Effector CD8-positive, alpha-beta T cell (primary cell): ENCODE results near the gene CDKN1A.

Experiments used
- DNase-seq: peaks from one replicate; lab custom pipeline; 2025; lab: John Stamatoyannopoulos, UW

CDKN1A gene

GRCh38 chr6:36655085-36655724, 23.3 kb upstream of the CDKN1A start:
- DNase-seq: no peak

DNA sequence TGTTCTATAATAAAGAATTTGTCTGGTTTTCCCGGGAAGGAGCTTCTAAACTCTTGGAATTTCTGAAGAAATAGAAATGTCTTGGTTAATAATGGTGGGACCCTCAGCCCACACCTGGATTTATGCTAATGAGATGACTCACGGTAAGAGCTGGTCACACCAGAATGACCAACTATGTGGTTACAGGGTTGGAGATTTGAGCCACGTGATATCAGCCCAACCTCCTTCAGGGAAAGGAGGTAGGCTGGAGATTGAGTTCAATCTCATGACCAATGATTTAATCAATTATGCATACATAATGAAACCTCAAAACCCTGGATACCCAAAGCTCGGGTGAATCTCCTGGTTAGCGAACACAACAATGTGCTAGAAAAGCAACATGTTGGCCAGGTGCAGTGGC, 22.1 kb upstream of the CDKN1A start:
- no peak for DNase-seq

DNA sequence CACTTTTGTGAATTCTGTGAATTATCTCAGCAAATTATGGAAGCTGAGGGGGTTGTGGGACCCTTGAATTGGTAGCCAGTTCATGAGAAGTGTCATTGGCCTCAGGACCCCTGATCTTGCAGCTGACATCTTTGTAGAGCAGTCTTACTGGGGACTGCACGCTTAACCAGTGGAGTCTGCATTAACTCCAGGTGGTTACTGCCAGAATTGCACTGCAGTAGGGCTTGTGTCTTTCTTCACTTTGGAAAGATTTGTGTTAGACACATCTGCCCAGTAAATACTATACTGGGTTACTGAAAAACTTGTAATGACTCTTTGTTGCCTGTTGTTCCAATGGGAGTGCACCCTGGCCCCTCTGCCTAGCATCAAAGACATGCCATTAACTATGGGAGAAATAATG, 21.2 kb upstream of the CDKN1A start:
- no peak for DNase-seq

DNA sequence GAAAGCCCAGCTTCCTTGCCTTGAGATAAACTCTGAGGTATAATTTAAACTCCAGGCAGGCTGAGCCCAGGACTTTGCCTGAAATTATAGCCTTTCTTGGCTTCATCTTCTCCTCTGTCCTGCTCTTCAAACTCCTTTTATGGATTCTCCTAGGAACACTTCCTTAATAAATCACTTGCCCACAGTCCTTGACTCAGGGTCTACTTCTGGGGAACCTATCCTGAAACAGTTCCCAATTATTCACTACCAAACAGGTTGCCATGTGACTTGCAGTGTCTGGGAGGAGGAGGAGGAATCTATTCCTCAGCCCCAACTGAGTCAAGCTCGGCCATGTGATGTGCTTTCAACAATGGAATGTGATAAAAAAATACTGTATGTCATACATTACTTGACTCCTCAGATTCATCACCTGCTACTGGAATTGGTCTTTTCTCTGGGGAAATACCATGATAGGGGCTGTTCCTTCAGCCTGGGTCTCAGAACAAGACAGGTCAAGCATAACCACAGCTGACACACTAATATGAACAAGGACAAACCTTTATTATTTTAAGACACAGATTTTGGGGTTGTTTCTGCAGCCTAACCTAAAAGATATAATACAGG, 20.5 kb upstream of the CDKN1A start:
- DNase-seq: no peak

DNA sequence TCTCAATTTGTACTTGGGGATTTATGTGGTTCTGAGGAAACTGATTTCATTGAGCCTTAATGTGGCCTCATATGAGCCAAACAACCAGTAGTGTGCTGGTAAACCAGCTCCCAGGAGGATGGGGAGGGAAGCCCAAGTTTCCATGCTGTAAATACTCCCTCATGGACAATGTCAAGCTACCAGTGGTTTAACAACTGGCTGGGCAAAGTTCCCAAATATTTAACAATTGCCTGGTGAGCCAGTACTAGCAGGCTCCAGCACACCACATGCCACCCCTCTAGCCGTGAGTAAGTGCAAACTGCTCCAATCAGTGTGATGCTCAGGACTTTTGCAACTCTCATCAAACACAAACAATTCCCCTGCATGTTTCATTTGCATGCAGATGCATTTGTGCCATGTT, 19.2 kb upstream of the CDKN1A start:
- DNase-seq: no peak

DNA sequence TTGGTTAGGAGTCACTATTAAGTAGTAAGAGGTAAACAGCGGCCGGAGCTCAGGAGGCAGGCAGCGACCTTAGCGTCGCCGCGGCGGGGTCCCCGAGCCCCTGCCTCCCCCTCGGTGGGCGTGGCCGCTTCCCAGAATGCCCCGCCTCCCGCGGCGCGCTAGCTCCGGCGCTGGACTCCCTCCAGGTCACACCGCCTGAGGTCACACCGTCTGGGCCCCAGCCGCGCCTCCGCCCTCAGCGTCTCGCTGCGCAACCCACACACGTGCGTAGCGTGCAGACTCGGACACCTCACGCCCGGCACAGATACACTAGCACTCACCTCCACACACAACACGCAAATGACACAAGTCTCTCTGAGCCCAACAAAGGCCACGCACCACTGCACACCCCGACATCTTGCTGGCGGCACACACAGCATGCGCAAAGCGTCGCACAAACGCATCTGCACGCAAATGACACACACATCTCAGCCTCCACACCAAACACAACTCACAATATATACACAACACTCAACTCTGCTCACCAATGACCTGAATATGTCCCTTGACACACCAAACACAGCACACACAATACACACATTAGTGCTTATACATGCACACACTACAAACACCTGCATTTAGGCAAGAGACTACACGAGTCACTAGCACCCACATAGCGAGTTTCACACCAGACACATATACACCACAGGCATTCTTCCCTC, 17.6 kb upstream of the CDKN1A start:
- DNase-seq: no peak

GRCh38 chr6:36662380-36662779, 16.1 kb upstream of the CDKN1A start:
- no peak for DNase-seq

- DNase-seq: peak; percentile 13
Observed at GRCh38 chr6:36662827-36663256, 15.7 kb upstream of the CDKN1A start.

GRCh38 chr6:36663504-36664446, 14.7 kb upstream of the CDKN1A start:
- DNase-seq: no peak

DNA sequence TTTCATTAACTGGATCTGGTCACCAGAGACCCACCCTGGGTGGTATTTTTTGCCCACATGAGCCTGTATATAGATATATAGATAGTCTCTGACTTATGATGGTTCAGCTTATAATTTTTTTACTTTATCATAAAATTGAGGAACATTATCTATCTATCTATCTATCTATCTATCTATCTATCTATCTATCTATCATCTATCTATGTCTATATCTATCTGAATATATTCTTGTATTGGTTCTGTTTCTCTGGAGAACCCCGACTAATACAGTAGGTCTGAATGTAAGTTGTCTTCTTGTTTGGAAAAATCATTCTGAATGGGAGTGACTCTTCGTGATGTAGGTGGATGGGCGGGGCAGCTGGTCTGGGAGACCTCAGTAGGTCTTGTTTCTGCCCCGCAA, 13.3 kb upstream of the CDKN1A start:
- no peak for DNase-seq

- no peak for DNase-seq
Observed at GRCh38 chr6:36666287-36666686, 12.2 kb upstream of the CDKN1A start.

GRCh38 chr6:36666826-36667591, 11.5 kb upstream of the CDKN1A start:
- DNase-seq: no peak

DNA sequence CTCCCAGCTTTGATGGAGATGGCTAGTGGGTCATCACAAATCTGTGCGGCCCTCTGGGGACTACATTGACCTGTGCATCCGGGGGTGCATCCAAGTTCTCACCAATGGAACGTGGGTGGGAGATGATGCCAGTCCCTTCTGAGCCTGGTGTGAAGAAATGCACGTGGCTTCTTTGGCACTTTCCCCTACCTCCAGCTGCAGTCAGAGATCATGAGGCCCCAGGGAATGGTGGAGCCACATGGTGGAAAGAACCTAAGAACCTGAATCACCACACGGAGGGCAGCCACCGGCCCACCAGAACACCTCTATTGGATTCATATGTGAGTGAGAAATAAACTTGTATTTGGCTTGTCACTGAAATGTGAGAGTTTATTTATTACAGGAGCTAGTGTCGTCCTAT, 9.9 kb upstream of the CDKN1A start:
- DNase-seq: no peak

- DNase-seq: no peak
Observed at GRCh38 chr6:36669002-36669401, 9.5 kb upstream of the CDKN1A start.

DNA sequence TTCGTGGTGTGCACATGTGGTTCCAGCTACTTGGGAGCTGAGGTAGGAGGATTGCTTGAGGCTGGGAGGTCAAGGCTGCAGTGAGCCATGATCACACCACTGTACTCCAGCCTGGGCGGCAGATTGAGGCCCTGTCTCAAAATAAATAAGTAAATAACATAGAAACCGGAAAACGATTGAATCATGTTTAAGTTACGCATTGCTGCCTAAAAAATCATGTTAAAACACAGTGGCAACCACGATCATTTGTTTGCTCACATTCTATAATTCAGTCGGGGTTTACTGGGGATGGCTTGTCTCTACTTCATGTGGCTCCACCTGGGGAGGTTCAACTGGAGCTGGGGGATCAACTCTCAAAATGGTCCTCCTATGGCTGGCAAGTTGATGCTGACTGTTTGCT, 8.2 kb upstream of the CDKN1A start:
- DNase-seq: no peak

DNA sequence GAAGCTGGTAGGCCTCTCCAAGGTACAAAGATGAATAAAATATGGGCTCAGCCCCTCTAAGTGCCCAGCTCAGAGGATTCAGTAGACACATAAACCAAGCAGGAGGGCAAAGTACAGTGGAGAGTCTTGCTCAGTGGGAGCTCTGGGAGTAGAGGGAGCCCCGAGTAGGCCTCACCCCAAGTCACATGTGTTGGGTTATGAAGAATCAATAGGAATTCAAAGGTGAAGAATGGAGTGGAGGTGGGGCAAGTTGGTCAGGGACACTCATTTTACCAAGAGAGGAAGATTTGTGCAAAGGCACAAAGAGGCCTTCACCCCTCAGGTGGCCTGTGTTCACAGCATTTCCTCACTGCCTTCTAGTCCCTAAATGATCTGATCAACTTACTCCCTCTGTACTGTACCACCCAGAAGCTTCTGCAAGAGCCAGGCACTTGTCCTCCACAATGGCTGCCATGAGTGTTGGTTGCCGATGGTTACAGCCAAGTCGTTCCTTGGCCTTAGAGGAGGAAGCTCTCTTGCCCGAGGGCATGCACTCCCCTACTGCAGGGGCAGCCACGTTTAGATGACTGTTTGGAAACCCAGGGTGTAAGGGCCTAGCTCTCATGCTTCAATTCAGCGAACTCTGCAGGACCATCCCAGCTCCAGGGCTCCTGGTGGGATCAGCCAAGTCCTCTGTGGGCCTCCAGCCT, 6.7 kb upstream of the CDKN1A start:
- DNase-seq: no peak

- DNase-seq: no peak
Observed at GRCh38 chr6:36673882-36674281, 4.6 kb upstream of the CDKN1A start.

- DNase-seq: no peak
Observed at GRCh38 chr6:36674942-36675341, 3.6 kb upstream of the CDKN1A start.

GRCh38 chr6:36676141-36677058, 2.1 kb upstream of the CDKN1A start:
- DNase-seq: no peak
